HepG2 (cell line): Measurements from ENCODE around the gene CLASP1. TPM values are rescaled to one million over a fixed set of nuclear protein-coding genes. Genes with fewer than 3 reads are reported as not detected.

Source experiments
- ATAC-seq: fragments of 200-7000 bp; cut with Tn5 transposase; 3 replicates; pipeline ENCODE4 v1.9.1; 2020; ENCODE audit warnings: mild to moderate bottlenecking, moderate library complexity
- BruUV-seq: library from RNA; stranded (reverse); fragments of 400-500 nt; replicated peaks from 2 replicates; lab custom pipeline; 2021; lab: Mats Ljungman, UMichigan
- CTCF ChIA-PET: fragments of 300-600 bp; formaldehyde crosslinking; extraction: SDS; loops from one replicate; lab custom pipeline; 2021; ENCODE audit warnings: low total read pairs, inconsistent platforms, low intra/inter-chr PET ratio; lab: Yijun Ruan, JAX
- POLR2A ChIA-PET: fragments of 350-600 bp; sonication (Branson Sonifier 250); formaldehyde crosslinking; loops from one replicate; lab custom pipeline; 2020; ENCODE audit warnings: antibody characterized with exemption, inconsistent platforms; lab: Yijun Ruan, JAX
- DNase-seq: peaks from one replicate; pipeline ENCODE4 v3.0.0-alpha.2; 2015; ENCODE audit warnings: low spot score
- FAIRE-seq: peaks from 3 replicates; lab custom pipeline; 2011; peaks lifted over from hg19 to GRCh38; lab: Jason Lieb, UNC
- H2AFZ ChIP-seq: one replicate; pipeline ENCODE4 v1.6.1; 2011; ENCODE audit warnings: low read length, inconsistent platforms
- H3K27ac ChIP-seq: fragments of 300-600 bp; 3 replicates; pipeline ENCODE4 v1.8.0; 2011; ENCODE audit warnings: mixed run types, mild to moderate bottlenecking, mixed read lengths, low read length, inconsistent platforms; ENCODE audit not compliant: insufficient read depth; ENCODE audit errors: extremely low read length
- H3K27me3 ChIP-seq, 2 experiments: fragments of 200-600 bp in 1 of 2; 2 replicates in 1 of 2; 3 replicates in 1 of 2; pipeline versions ENCODE4 v1.6.0 to v1.8.0; 2011; ENCODE audit warnings: low read length in 2 of 2, mild to moderate bottlenecking in 2 of 2, moderate library complexity in 2 of 2, inconsistent platforms in 1 of 2; ENCODE audit not compliant: insufficient read depth in 2 of 2, control insufficient read depth in 1 of 2
- H3K36me3 ChIP-seq, 2 experiments: fragments of 200-600 bp in 1 of 2; replicated peaks in 1 of 2; 2 replicates in 1 of 2; 3 replicates in 1 of 2; pipeline versions ENCODE4 v1.5.1 to v1.8.0; 2011; ENCODE audit warnings: low read length in 2 of 2, inconsistent platforms in 1 of 2; ENCODE audit not compliant: insufficient read depth in 2 of 2, control insufficient read depth in 1 of 2
- H3K4me1 ChIP-seq: 2 replicates; pipeline ENCODE4 v1.5.1; 2012; ENCODE audit warnings: low read length, inconsistent platforms; ENCODE audit not compliant: insufficient read depth
- H3K4me2 ChIP-seq: 2 replicates; pipeline ENCODE4 v1.6.0; 2011; ENCODE audit warnings: low read depth, low read length, inconsistent platforms
- H3K4me3 ChIP-seq, 3 experiments: fragments of 200-600 bp in 1 of 3; sonication (generic), shearing (Covaris generic) in 1 of 3; replicated peaks in 1 of 3; 2 replicates each; pipeline ENCODE4 v1.5.1; 2011 to 2016; ENCODE audit warnings: low read length in 3 of 3, inconsistent platforms in 2 of 3, low read depth in 2 of 3, mild to moderate bottlenecking in 2 of 3, control low read depth in 1 of 3, mixed read lengths in 1 of 3; ENCODE audit not compliant: insufficient read depth in 1 of 3
- H3K79me2 ChIP-seq: one replicate; pipeline ENCODE4 v1.6.1; 2011; ENCODE audit warnings: low read length, inconsistent platforms; ENCODE audit not compliant: insufficient read depth
- H3K9ac ChIP-seq: 2 replicates; pipeline ENCODE4 v1.6.0; 2011; ENCODE audit warnings: mild to moderate bottlenecking, low read depth, low read length, inconsistent platforms; ENCODE audit not compliant: insufficient read depth
- H3K9me3 ChIP-seq: 2 replicates; pipeline ENCODE4 v1.5.1; 2012; ENCODE audit warnings: mild to moderate bottlenecking, low read length
- H4K20me1 ChIP-seq: 2 replicates; pipeline ENCODE4 v1.6.0; 2011; ENCODE audit warnings: inconsistent platforms, mild to moderate bottlenecking, low read length, moderate library complexity; ENCODE audit not compliant: insufficient read depth
- FOSL2 ChIP-seq: sonication (generic); formaldehyde crosslinking; IDR thresholded peaks from 2 replicates; pipeline ENCODE4 v1.4.0; 2020; ENCODE audit warnings: missing genetic modification reagents
- FOXM1 ChIP-seq: sonication (generic); formaldehyde crosslinking; IDR thresholded peaks from 2 replicates; pipeline ENCODE4 v1.5.0; 2020; ENCODE audit warnings: missing genetic modification reagents
- MYC ChIP-seq: sonication (generic); formaldehyde crosslinking; IDR thresholded peaks from 2 replicates; pipeline ENCODE4 v1.9.0; 2021; ENCODE audit warnings: missing genetic modification reagents, borderline replicate concordance
- PHF5A ChIP-seq: IDR thresholded peaks from one replicate; pipeline ENCODE4 v1.6.1; 2018; ENCODE audit warnings: low read depth, missing genetic modification reagents; ENCODE audit not compliant: unreplicated experiment
- RBM22 ChIP-seq: fragments of 200-400 bp; formaldehyde crosslinking; optimal IDR thresholded peaks from 2 replicates; pipeline ENCODE3; 2017; ENCODE audit warnings: mild to moderate bottlenecking, low read length, moderate library complexity
- RORA ChIP-seq: sonication (generic); formaldehyde crosslinking; IDR thresholded peaks from 2 replicates; pipeline ENCODE4 v1.5.0; 2020; ENCODE audit warnings: mild to moderate bottlenecking, missing genetic modification reagents, moderate library complexity
- SIX4 ChIP-seq: sonication (generic); formaldehyde crosslinking; IDR thresholded peaks from 2 replicates; pipeline ENCODE4 v1.4.0; 2020; ENCODE audit warnings: missing genetic modification reagents
- ZIK1 ChIP-seq: sonication (generic); formaldehyde crosslinking; IDR thresholded peaks from 2 replicates; pipeline ENCODE4 v1.5.0; 2020; ENCODE audit warnings: mild to moderate bottlenecking, low read depth, missing genetic modification reagents, borderline replicate concordance
- ZNF136 ChIP-seq: sonication (generic); formaldehyde crosslinking; IDR thresholded peaks from 2 replicates; pipeline ENCODE4 v1.8.1; 2022; ENCODE audit warnings: low read depth, mild to moderate bottlenecking, moderate library complexity, missing genetic modification reagents
- ZNF615 ChIP-seq: sonication (generic); formaldehyde crosslinking; IDR thresholded peaks from 2 replicates; pipeline ENCODE4 v1.5.0; 2020; ENCODE audit warnings: mild to moderate bottlenecking, missing genetic modification reagents, borderline replicate concordance
- ZNF770 ChIP-seq: sonication (generic); formaldehyde crosslinking; IDR thresholded peaks from 2 replicates; pipeline ENCODE4 v1.5.0; 2020; ENCODE audit warnings: mild to moderate bottlenecking, missing genetic modification reagents
- WGBS: methylation state at CpG from one replicate; pipeline ENCODE4 v1.1.6; 2017; ENCODE audit warnings: low lambda C conversion rate; 5-methylcytosine and 5-hydroxymethylcytosine counted together
- in situ Hi-C: cut with HindIII; loops from 2 replicates; pipeline ENCODE4 v1.10.0; 2017; ENCODE audit warnings: low pct_unique_long_range_greater_than_20kb; ENCODE audit not compliant: extremely low pct_ligation_motif_present
- intact Hi-C: fragments of 100-400 bp; cut with micrococcal nuclease; formaldehyde crosslinking; loops from one replicate; pipeline ENCODE4 v1.10.0; 2022; ENCODE audit not compliant: unreplicated experiment
- polyA plus RNA-seq, 8 experiments: library from polyadenylated mRNA; depleted of rRNA in 3 of 8; stranded (reverse) in 7 of 8; unstranded in 1 of 8; fragments of >200 nt; fragmentation: Illumina TruSeq in 4 of 8; extraction: Trizol in 4 of 8; gene quantifications; 2 replicates each; pipeline versions ENCODE4 v1.2.1 to v1.2.3, GENCODE V29; 2011 to 2016; ENCODE audit warnings: low read depth in 4 of 8, missing spikeins in 1 of 8, mixed read lengths in 1 of 8; ENCODE audit not compliant: insufficient read depth in 1 of 8
- total RNA-seq, 5 experiments: library from RNA; depleted of rRNA; stranded (reverse); fragments of >200 nt; fragmentation: Illumina TruSeq; extraction: Trizol; gene quantifications; 2 replicates each; pipeline ENCODE4 v1.2.3, GENCODE V29; 2016; ENCODE audit warnings: low read depth in 1 of 5
- TF ChIP-seq, protein P1 (sequence below): sonication (generic); formaldehyde crosslinking; IDR thresholded peaks from 2 replicates; pipeline ENCODE4 v1.4.0; 2020; ENCODE audit warnings: missing genetic modification reagents

CLASP1 gene
- total and polyA plus RNA-seq, 2 of the 13 experiments (the other 11 are each of a cell fraction or from before 2014, with no cell fraction given), result 11.7 to 47.9 TPM

GRCh38 chr2:121456325-121456724 is 192.9 kb downstream of the CLASP1 start:
- Histone ChIP-seq H3K36me3 (peaks cover 16 to 64% of the 10 kb centered on the region in 2 experiments), H3K4me3 (no peak overlapping the region), H3K4me2 (no peak overlapping the region), H3K9ac (no peak overlapping the region), H3K79me2 (no peaks in the 10 kb centered on the region), H3K27me3 (no peaks in the 10 kb centered on the region)
- ATAC-seq (no peak), FAIRE-seq (no peak)
- POLR2A ChIA-PET, result no interaction called here
- 94% methylated on average over 3 of the region's 3 CpGs for WGBS
- BruUV-seq, result no TSS peak
- intact Hi-C loops, result no loop called here
- CTCF ChIA-PET, result no interaction called here
- TF ChIP-seq ZNF615 (CRISPR knock-in tag), result no peak
- TF ChIP-seq, all 625 proteins: peak for 0
- no peaks in the 10 kb centered on the region for H3K9me3 ChIP-seq
- H4K20me1 ChIP-seq, result no peaks in the 10 kb centered on the region
- H2AFZ ChIP-seq, result no peak overlapping the region
- in situ Hi-C loops, result no loop called here
- DNase-seq, result no peak
- H3K4me1 ChIP-seq, result no peaks in the 10 kb centered on the region
- no peak overlapping the region for H3K27ac ChIP-seq

DNA sequence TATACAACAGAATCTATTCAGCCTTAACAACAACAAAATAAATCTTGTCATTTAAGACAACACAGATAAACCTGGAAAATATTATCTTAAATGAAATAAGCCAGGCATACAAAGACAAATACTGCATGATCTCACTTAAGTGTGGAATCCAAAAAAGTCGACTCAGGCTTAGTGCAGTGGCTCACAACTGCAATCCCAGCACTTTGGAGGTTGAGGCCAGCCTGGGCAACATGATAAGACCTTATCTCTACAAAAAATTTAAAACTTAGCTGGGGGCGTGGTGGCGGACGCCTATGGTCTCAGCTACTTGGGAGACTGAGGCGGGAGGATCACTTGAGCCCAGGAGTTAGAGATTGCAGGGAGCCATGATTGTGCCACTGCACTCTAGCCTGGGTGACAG is 193.8 kb downstream of the CLASP1 start:
- Histone ChIP-seq H3K4me2 (no peak overlapping the region), H4K20me1 (no peaks in the 10 kb centered on the region), H3K36me3 (peaks cover 19 to 64% of the 10 kb centered on the region in 2 experiments), H3K4me1 (no peaks in the 10 kb centered on the region), H3K27me3 (no peaks in the 10 kb centered on the region), H3K79me2 (no peaks in the 10 kb centered on the region), H3K9ac (no peak overlapping the region), H3K9me3 (no peaks in the 10 kb centered on the region), H3K4me3 (no peak overlapping the region), H3K27ac (no peak overlapping the region), H2AFZ (no peak overlapping the region)
- intact Hi-C loops (no loop called here), in situ Hi-C loops (no loop called here)
- ChIA-PET CTCF (no interaction called here), POLR2A (no interaction called here)
- WGBS, result 97% methylated on average over 5 of the region's 5 CpGs
- FAIRE-seq (no peak), ATAC-seq (no peak), DNase-seq (no peak)
- no TSS peak for BruUV-seq
- TF ChIP-seq RORA (CRISPR knock-in tag) (no peak), ZIK1 (CRISPR knock-in tag) (no peak), ZNF136 (CRISPR knock-in tag) (no peak), PHF5A (no peak), FOXM1 (CRISPR knock-in tag) (no peak), FOSL2 (CRISPR knock-in tag) (no peak), MYC (no peak), SIX4 (CRISPR knock-in tag) (no peak), ZNF770 (CRISPR knock-in tag) (no peak), RBM22 (no peak)
- TF ChIP-seq, protein P1, sequence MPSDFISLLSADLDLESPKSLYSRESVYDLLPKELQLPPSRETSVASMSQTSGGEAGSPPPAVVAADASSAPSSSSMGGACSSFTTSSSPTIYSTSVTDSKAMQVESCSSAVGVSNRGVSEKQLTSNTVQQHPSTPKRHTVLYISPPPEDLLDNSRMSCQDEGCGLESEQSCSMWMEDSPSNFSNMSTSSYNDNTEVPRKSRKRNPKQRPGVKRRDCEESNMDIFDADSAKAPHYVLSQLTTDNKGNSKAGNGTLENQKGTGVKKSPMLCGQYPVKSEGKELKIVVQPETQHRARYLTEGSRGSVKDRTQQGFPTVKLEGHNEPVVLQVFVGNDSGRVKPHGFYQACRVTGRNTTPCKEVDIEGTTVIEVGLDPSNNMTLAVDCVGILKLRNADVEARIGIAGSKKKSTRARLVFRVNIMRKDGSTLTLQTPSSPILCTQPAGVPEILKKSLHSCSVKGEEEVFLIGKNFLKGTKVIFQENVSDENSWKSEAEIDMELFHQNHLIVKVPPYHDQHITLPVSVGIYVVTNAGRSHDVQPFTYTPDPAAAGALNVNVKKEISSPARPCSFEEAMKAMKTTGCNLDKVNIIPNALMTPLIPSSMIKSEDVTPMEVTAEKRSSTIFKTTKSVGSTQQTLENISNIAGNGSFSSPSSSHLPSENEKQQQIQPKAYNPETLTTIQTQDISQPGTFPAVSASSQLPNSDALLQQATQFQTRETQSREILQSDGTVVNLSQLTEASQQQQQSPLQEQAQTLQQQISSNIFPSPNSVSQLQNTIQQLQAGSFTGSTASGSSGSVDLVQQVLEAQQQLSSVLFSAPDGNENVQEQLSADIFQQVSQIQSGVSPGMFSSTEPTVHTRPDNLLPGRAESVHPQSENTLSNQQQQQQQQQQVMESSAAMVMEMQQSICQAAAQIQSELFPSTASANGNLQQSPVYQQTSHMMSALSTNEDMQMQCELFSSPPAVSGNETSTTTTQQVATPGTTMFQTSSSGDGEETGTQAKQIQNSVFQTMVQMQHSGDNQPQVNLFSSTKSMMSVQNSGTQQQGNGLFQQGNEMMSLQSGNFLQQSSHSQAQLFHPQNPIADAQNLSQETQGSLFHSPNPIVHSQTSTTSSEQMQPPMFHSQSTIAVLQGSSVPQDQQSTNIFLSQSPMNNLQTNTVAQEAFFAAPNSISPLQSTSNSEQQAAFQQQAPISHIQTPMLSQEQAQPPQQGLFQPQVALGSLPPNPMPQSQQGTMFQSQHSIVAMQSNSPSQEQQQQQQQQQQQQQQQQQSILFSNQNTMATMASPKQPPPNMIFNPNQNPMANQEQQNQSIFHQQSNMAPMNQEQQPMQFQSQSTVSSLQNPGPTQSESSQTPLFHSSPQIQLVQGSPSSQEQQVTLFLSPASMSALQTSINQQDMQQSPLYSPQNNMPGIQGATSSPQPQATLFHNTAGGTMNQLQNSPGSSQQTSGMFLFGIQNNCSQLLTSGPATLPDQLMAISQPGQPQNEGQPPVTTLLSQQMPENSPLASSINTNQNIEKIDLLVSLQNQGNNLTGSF (CRISPR knock-in tag), result no peak
